ENCODE results near the gene PRDM11.

- TF ChIP-seq CTCF (conservative IDR thresholded peaks at IDR 0.05) (no peak), ZFX (IDR thresholded peaks at IDR 0.05) (no peak)
Measured at GRCh38 chr11:45143494-45143893, 2.9 kb upstream of the PRDM11 start.

All from C4-2B (cell line).